Nephron progenitor cell (in vitro differentiated cells): ENCODE results near the gene PCDHGA1.
"Not testable (repeated sequence)": the region's sequence is repeated elsewhere in the genome, so short reads cannot be mapped to it uniquely, and the experiment has no call there.

Experiments
- DNase-seq: peaks from one replicate; pipeline ENCODE4 v3.0.0; 2021
- H3K27ac Mint-ChIP-seq: 2 replicates; pipeline ENCODE4 v1.8.0; 2021; ENCODE audit warnings: mild to moderate bottlenecking, moderate library complexity, mixed read lengths
- H3K27me3 Mint-ChIP-seq: 2 replicates; pipeline ENCODE4 v1.8.0; 2021; ENCODE audit warnings: mild to moderate bottlenecking, low read depth, mixed read lengths; ENCODE audit not compliant: poor library complexity
- H3K36me3 Mint-ChIP-seq: 2 replicates; pipeline ENCODE4 v1.8.0; 2021; ENCODE audit warnings: low read depth, mixed read lengths
- H3K4me1 Mint-ChIP-seq: 2 replicates; pipeline ENCODE4 v1.8.0; 2021; ENCODE audit warnings: mixed read lengths
- H3K4me3 Mint-ChIP-seq: 2 replicates; pipeline ENCODE4 v1.8.0; 2021; ENCODE audit warnings: mild to moderate bottlenecking, moderate library complexity, mixed read lengths
- H3K9me3 Mint-ChIP-seq: 2 replicates; pipeline ENCODE4 v1.8.0; 2021; ENCODE audit warnings: mild to moderate bottlenecking, moderate library complexity, mixed read lengths
- CTCF ChIP-seq: fragments of 200-600 bp; sonication (generic); IDR thresholded peaks from 2 replicates; pipeline ENCODE4 v1.5.0; 2021; ENCODE audit warnings: antibody characterized with exemption

PCDHGA1 gene

DNA sequence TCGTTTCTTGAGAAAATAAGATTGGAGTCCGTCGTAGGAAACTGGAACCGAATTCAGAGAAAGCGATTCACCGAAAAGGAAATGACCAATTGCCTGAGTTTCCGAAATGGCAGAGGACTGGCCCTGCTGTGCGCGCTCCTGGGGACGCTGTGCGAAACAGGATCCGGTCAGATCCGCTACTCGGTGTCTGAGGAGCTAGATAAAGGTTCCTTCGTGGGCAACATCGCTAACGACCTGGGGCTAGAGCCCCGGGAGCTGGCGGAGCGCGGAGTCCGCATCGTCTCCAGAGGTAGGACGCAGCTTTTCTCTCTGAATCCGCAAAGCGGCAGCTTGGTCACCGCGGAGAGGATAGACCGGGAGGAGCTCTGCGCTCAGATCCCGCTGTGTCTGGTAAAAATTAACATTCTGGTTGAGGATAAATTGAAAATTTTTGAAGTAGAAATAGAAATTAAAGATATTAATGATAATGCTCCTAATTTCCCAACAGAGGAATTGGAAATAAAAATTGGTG is 13.7 kb downstream of the PCDHGA1 start:
- no peak overlapping the region for H3K27ac Mint-ChIP-seq
- no peaks in the 10 kb centered on the region for H3K27me3 Mint-ChIP-seq
- H3K4me1 Mint-ChIP-seq = no peaks in the 10 kb centered on the region
- DNase-seq = no peak
- H3K9me3 Mint-ChIP-seq = peaks cover 87% of the 10 kb centered on the region
- no peak overlapping the region for H3K4me3 Mint-ChIP-seq
- H3K36me3 Mint-ChIP-seq = peaks cover 18% of the 10 kb centered on the region
- no peak for TF ChIP-seq CTCF

- Mint-ChIP-seq H3K4me1 (no peaks in the 10 kb centered on the region), H3K9me3 (peaks cover 87% of the 10 kb centered on the region), H3K4me3 (no peak overlapping the region), H3K27ac (no peak overlapping the region), H3K27me3 (peaks cover 4% of the 10 kb centered on the region), H3K36me3 (peaks cover 21% of the 10 kb centered on the region)
- DNase-seq = no peak
- no peak for TF ChIP-seq CTCF
These were observed 15.0 kb downstream of the PCDHGA1 start for GRCh38 chr5:141345327-141345726.

GRCh38 chr5:141346017-141346416 is 15.7 kb downstream of the PCDHGA1 start:
- not testable (repeated sequence) for H3K4me3 Mint-ChIP-seq, DNase-seq, H3K27ac Mint-ChIP-seq, H3K27me3 Mint-ChIP-seq, H3K4me1 Mint-ChIP-seq
- Mint-ChIP-seq H3K9me3 (peaks cover 90% of the 10 kb centered on the region), H3K36me3 (peaks cover 22% of the 10 kb centered on the region)

GRCh38 chr5:141349917-141350619 is 19.8 kb downstream of the PCDHGA1 start, which contains the start of gene PCDHGB1:
Gene PCDHGB1, plus strand, starts transcription at chr5:141350099. Its CDS starts 162 bp downstream, at chr5:141350261.
- TF ChIP-seq CTCF = peak; percentile 38
- peaks cover 37% of the 10 kb centered on the region for H3K36me3 Mint-ChIP-seq
- no peak within 1 kb of the TSS for H3K27ac Mint-ChIP-seq
- peak; percentile 38 for DNase-seq
- peak within 1 kb of the TSS; percentile 71 for H3K4me3 Mint-ChIP-seq
- H3K27me3 Mint-ChIP-seq = peaks cover 4% of the 10 kb centered on the region
- no peaks in the 10 kb centered on the region for H3K4me1 Mint-ChIP-seq
- H3K9me3 Mint-ChIP-seq = peaks cover 88% of the 10 kb centered on the region

- Mint-ChIP-seq H3K36me3 (peaks cover 41% of the 10 kb centered on the region), H3K27ac (no peak overlapping the region), H3K9me3 (peaks cover 91% of the 10 kb centered on the region), H3K4me3 (no peak overlapping the region), H3K27me3 (peaks cover 4% of the 10 kb centered on the region), H3K4me1 (no peaks in the 10 kb centered on the region)
- no peak for TF ChIP-seq CTCF
- DNase-seq = no peak
These were observed 21.3 kb downstream of the PCDHGA1 start for GRCh38 chr5:141351591-141351990.

GRCh38 chr5:141354900-141355469 is 24.7 kb downstream of the PCDHGA1 start, which contains the start of gene PCDHGA4:
Gene PCDHGA4, plus strand, starts transcription at chr5:141355021. Its CDS starts 87 bp downstream, at chr5:141355108.
- peaks cover 2% of the 10 kb centered on the region for H3K27me3 Mint-ChIP-seq
- H3K27ac Mint-ChIP-seq = no peak within 1 kb of the TSS
- DNase-seq = no peak
- TF ChIP-seq CTCF = no peak
- peaks cover 45% of the 10 kb centered on the region for H3K36me3 Mint-ChIP-seq
- H3K4me3 Mint-ChIP-seq = no peak within 1 kb of the TSS
- no peaks in the 10 kb centered on the region for H3K4me1 Mint-ChIP-seq
- H3K9me3 Mint-ChIP-seq = peaks cover 91% of the 10 kb centered on the region
